HEK293 (cell line): ENCODE data around the gene ARHGEF12.
A peak's percentile ranks its signal among the peaks of the same experiment; 100 is the strongest.

Experiments used
- CTCF ChIA-PET: fragments of 350-600 bp; formaldehyde crosslinking; extraction: SDS; loops from one replicate; lab custom pipeline; 2021; ENCODE audit warnings: antibody characterized with exemption; lab: Yijun Ruan, JAX
- POLR2A ChIA-PET: fragments of 300-600 bp; formaldehyde crosslinking; extraction: SDS; loops from one replicate; lab custom pipeline; 2020; ENCODE audit warnings: antibody characterized with exemption, inconsistent platforms; lab: Yijun Ruan, JAX
- H3K27ac ChIP-seq: fragments of 200-500 bp; sonication (Bioruptor generic); 2 replicates; pipeline ENCODE4 v1.5.1; 2014; ENCODE audit warnings: low read depth, low read length, control low read depth, inconsistent platforms; ENCODE audit errors: extremely low read depth
- H3K36me3 ChIP-seq, 2 experiments: fragments of 200-500 bp in 1 of 2; sonication (Bioruptor generic) in 1 of 2; 1 replicate in 1 of 2; 2 replicates in 1 of 2; pipeline ENCODE4 v1.5.1; 2014 to 2017; ENCODE audit warnings: inconsistent platforms in 2 of 2, low read length in 2 of 2; ENCODE audit not compliant: control insufficient read depth in 2 of 2, insufficient read depth in 1 of 2
- H3K4me1 ChIP-seq: fragments of 200-500 bp; sonication (Bioruptor generic); 2 replicates; pipeline ENCODE4 v1.5.1; 2014; ENCODE audit warnings: mild to moderate bottlenecking, low read length, inconsistent platforms; ENCODE audit not compliant: control insufficient read depth, insufficient read depth
- H3K4me3 ChIP-seq: 2 replicates; pipeline ENCODE4 v1.5.1; 2011; ENCODE audit warnings: low read depth, mild to moderate bottlenecking, control low read depth, low read length, moderate library complexity
- H3K9me3 ChIP-seq: fragments of 200-500 bp; sonication (Bioruptor generic); 2 replicates; pipeline ENCODE4 v1.5.1; 2014; ENCODE audit warnings: low read depth, low read length, inconsistent platforms; ENCODE audit not compliant: control insufficient read depth, insufficient read depth
- BCL11B ChIP-seq: fragments of 450-650 bp; formaldehyde crosslinking; IDR thresholded peaks from 2 replicates; pipeline ENCODE4 v1.5.1; 2016; ENCODE audit warnings: low read depth, missing biosample characterization, missing genetic modification characterization
- FEZF1 ChIP-seq: fragments of 450-650 bp; formaldehyde crosslinking; IDR thresholded peaks from 2 replicates; pipeline ENCODE4 v1.5.1; 2016; ENCODE audit warnings: missing biosample characterization, missing genetic modification characterization
- GLI2 ChIP-seq: fragments of 450-650 bp; formaldehyde crosslinking; IDR thresholded peaks from 2 replicates; pipeline ENCODE4; 2017; ENCODE audit warnings: missing biosample characterization, missing genetic modification characterization, low read depth, borderline replicate concordance
- KLF10 ChIP-seq: fragments of 450-650 bp; IDR thresholded peaks from 2 replicates; pipeline ENCODE4 v1.5.1; 2018; ENCODE audit warnings: missing biosample characterization, mild to moderate bottlenecking, missing genetic modification characterization
- MYNN ChIP-seq: fragments of 450-650 bp; formaldehyde crosslinking; IDR thresholded peaks from 2 replicates; pipeline ENCODE4 v1.5.1; 2016; ENCODE audit warnings: missing biosample characterization, missing genetic modification characterization, borderline replicate concordance
- OSR2 ChIP-seq: fragments of 450-650 bp; formaldehyde crosslinking; IDR thresholded peaks from 2 replicates; pipeline ENCODE4 v1.5.1; 2016; ENCODE audit warnings: missing biosample characterization, missing genetic modification characterization
- PRDM1 ChIP-seq: fragments of 450-650 bp; formaldehyde crosslinking; IDR thresholded peaks from 2 replicates; pipeline ENCODE4; 2016; ENCODE audit warnings: missing biosample characterization, missing genetic modification characterization
- SCRT1 ChIP-seq: fragments of 450-650 bp; formaldehyde crosslinking; IDR thresholded peaks from 2 replicates; pipeline ENCODE4 v1.5.1; 2016; ENCODE audit warnings: missing biosample characterization, missing genetic modification characterization, borderline replicate concordance
- SCRT2 ChIP-seq: fragments of 450-650 bp; formaldehyde crosslinking; IDR thresholded peaks from 2 replicates; pipeline ENCODE4 v1.5.1; 2016; ENCODE audit warnings: missing biosample characterization, missing genetic modification characterization
- ZNF10 ChIP-seq: fragments of 450-650 bp; formaldehyde crosslinking; IDR thresholded peaks from 2 replicates; pipeline ENCODE4 v1.5.1; 2017; ENCODE audit warnings: missing biosample characterization, missing genetic modification characterization
- ZNF133 ChIP-seq: fragments of 450-650 bp; formaldehyde crosslinking; IDR thresholded peaks from 2 replicates; pipeline ENCODE4 v1.5.1; 2016; ENCODE audit warnings: missing biosample characterization, missing genetic modification characterization
- ZNF146 ChIP-seq: fragments of 450-650 bp; formaldehyde crosslinking; IDR thresholded peaks from 2 replicates; pipeline ENCODE4 v1.5.1; 2016; ENCODE audit warnings: missing biosample characterization, missing genetic modification characterization
- ZNF366 ChIP-seq: fragments of 450-650 bp; formaldehyde crosslinking; conservative IDR thresholded peaks from 2 replicates; pipeline ENCODE4 v1.5.1; 2016; ENCODE audit warnings: missing biosample characterization, missing genetic modification characterization
- ZNF473 ChIP-seq: fragments of 450-650 bp; formaldehyde crosslinking; IDR thresholded peaks from 2 replicates; pipeline ENCODE4 v1.5.1; 2017; ENCODE audit warnings: missing biosample characterization, missing genetic modification characterization
- ZNF514 ChIP-seq: fragments of 450-650 bp; formaldehyde crosslinking; IDR thresholded peaks from 2 replicates; pipeline ENCODE4 v1.5.1; 2016; ENCODE audit warnings: missing biosample characterization, missing genetic modification characterization
- ZNF571 ChIP-seq: fragments of 450-650 bp; formaldehyde crosslinking; IDR thresholded peaks from 2 replicates; pipeline ENCODE4 v1.5.0; 2017; ENCODE audit warnings: missing biosample characterization, missing genetic modification characterization
- ZSCAN16 ChIP-seq: fragments of 450-650 bp; formaldehyde crosslinking; IDR thresholded peaks from 2 replicates; pipeline ENCODE4 v1.5.1; 2016; ENCODE audit warnings: missing biosample characterization, missing genetic modification characterization
- ZSCAN30 ChIP-seq: fragments of 450-650 bp; IDR thresholded peaks from 2 replicates; pipeline ENCODE4 v1.5.1; 2018; ENCODE audit warnings: missing biosample characterization, mild to moderate bottlenecking, missing genetic modification characterization, moderate library complexity
- TF ChIP-seq, protein P1 (sequence below): fragments of 450-650 bp; formaldehyde crosslinking; IDR thresholded peaks from 2 replicates; pipeline ENCODE4 v1.5.1; 2016; ENCODE audit warnings: missing biosample characterization, missing genetic modification characterization
- TF ChIP-seq, protein P2 (sequence below): fragments of 450-650 bp; formaldehyde crosslinking; IDR thresholded peaks from 2 replicates; pipeline ENCODE4 v1.5.1; 2017; ENCODE audit warnings: missing biosample characterization, missing genetic modification characterization
- TF ChIP-seq, protein P3 (sequence below): fragments of 450-650 bp; formaldehyde crosslinking; IDR thresholded peaks from 2 replicates; pipeline ENCODE4 v1.5.1; 2016; ENCODE audit warnings: missing biosample characterization, missing genetic modification characterization
- TF ChIP-seq, protein P4 (sequence below): fragments of 450-650 bp; formaldehyde crosslinking; IDR thresholded peaks from 2 replicates; pipeline ENCODE4 v1.5.1; 2017; ENCODE audit warnings: missing biosample characterization, missing genetic modification characterization
- TF ChIP-seq, protein P5 (sequence below): fragments of 450-650 bp; formaldehyde crosslinking; IDR thresholded peaks from 2 replicates; pipeline ENCODE4 v1.5.1; 2016; ENCODE audit warnings: missing biosample characterization, missing genetic modification characterization

Gene ARHGEF12

DNA sequence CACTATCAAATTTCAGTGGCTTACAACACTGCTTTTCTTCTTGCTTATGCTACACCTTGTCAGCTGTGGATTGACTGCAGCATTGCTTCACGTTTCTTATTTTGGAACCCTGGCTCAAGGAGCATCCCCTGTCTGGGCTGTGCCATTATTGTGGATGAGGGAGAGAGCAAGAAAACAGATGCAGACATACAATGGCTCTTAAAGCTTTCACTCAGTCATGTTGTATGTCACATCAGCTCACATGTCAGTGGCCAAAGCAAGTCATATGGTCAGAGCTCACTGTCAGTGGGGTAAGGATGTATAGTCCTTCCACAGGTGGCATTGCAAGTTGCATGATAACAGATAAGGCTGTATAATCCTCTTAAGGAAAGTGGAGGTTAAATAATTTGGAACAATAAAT, 10.0 kb downstream of the ARHGEF12 start:
- H3K4me3 ChIP-seq: no peak overlapping the region
- H3K27ac ChIP-seq: no peak overlapping the region
- POLR2A ChIA-PET: interaction anchor here (1.0 to 1.2 kb wide), 2 partner anchors 10 to 11 kb away, joined by 4 to 5 read pairs; partner anchors contain the start of gene ARHGEF12
- no peaks in the 10 kb centered on the region for H3K9me3 ChIP-seq
- CTCF ChIA-PET: interaction anchor here (0.6 to 1.6 kb wide), 2 partner anchors 11 to 12 kb away, joined by 3 to 5 read pairs; no protein-coding TSS in a partner anchor
- H3K4me1 ChIP-seq: peaks cover 6% of the 10 kb centered on the region
- TF ChIP-seq ZNF133: no peak
- TF ChIP-seq ZNF571 (tag by site-specific recombination): no peak
- no peak for TF ChIP-seq ZNF473 (tag by site-specific recombination)
- peak; percentile 7; the same call in 1 of the 2 replicates for TF ChIP-seq OSR2 (tag by site-specific recombination)
- TF ChIP-seq ZNF514 (tag by site-specific recombination): no peak
- 0 out of 2 replicates have a peak, but pooled peaks have one; percentile 21 for TF ChIP-seq PRDM1 (tag by site-specific recombination)
- TF ChIP-seq SCRT1 (tag by site-specific recombination): peak; percentile 64
- TF ChIP-seq, protein P1, sequence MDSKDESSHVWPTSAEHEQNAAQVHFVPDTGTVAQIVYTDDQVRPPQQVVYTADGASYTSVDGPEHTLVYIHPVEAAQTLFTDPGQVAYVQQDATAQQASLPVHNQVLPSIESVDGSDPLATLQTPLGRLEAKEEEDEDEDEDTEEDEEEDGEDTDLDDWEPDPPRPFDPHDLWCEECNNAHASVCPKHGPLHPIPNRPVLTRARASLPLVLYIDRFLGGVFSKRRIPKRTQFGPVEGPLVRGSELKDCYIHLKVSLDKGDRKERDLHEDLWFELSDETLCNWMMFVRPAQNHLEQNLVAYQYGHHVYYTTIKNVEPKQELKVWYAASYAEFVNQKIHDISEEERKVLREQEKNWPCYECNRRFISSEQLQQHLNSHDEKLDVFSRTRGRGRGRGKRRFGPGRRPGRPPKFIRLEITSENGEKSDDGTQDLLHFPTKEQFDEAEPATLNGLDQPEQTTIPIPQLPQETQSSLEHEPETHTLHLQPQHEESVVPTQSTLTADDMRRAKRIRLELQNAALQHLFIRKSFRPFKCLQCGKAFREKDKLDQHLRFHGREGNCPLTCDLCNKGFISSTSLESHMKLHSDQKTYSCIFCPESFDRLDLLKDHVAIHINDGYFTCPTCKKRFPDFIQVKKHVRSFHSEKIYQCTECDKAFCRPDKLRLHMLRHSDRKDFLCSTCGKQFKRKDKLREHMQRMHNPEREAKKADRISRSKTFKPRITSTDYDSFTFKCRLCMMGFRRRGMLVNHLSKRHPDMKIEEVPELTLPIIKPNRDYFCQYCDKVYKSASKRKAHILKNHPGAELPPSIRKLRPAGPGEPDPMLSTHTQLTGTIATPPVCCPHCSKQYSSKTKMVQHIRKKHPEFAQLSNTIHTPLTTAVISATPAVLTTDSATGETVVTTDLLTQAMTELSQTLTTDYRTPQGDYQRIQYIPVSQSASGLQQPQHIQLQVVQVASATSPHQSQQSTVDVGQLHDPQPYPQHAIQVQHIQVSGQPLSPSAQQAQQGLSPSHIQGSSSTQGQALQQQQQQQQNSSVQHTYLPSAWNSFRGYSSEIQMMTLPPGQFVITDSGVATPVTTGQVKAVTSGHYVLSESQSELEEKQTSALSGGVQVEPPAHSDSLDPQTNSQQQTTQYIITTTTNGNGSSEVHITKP (tag by site-specific recombination): peak; percentile 90
- peak; percentile 83 for TF ChIP-seq SCRT2 (tag by site-specific recombination)
- H3K36me3 ChIP-seq: no peaks in the 10 kb centered on the region

DNA sequence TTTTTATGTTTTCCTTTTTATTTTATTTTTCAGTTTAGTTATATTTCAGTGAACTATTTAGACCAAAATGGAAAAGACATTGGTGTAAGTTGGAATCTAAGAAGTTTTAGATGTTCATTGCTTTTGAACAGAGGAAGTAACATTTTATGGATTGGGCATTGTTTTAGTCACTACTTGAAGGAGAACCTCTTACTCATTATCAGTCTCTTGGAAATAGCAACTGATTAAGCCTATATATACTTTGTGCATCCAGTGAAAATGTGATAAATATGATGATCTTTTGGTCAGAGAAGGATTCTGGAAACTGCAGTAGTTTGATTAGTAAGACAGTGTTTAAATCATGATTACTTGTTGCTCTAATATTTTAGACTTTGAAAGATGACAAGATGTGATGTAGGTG, 14.4 kb downstream of the ARHGEF12 start:
- H3K9me3 ChIP-seq: no peaks in the 10 kb centered on the region
- H3K36me3 ChIP-seq: no peaks in the 10 kb centered on the region
- POLR2A ChIA-PET: interaction anchor here (1.3 kb wide), 1 partner anchor 9 kb away, joined by 3 read pairs; no protein-coding TSS in a partner anchor
- H3K27ac ChIP-seq: no peak overlapping the region
- H3K4me1 ChIP-seq: peaks cover 14% of the 10 kb centered on the region
- CTCF ChIA-PET: interaction anchor here (1.2 kb wide), 1 partner anchor 79 kb away, joined by 4 read pairs; no protein-coding TSS in a partner anchor
- H3K4me3 ChIP-seq: no peak overlapping the region
- TF ChIP-seq ZSCAN30 (tag by site-specific recombination): no peak
- 0 out of 2 replicates have a peak, but pooled peaks have one; percentile 35 for TF ChIP-seq ZNF366 (tag by site-specific recombination)
- no peak for TF ChIP-seq MYNN
- TF ChIP-seq SCRT2 (tag by site-specific recombination): peak; percentile 44; the same call in 1 of the 2 replicates
- no peak for TF ChIP-seq ZNF514 (tag by site-specific recombination)
- no peak for TF ChIP-seq ZNF146 (tag by site-specific recombination)
- TF ChIP-seq, protein P2, sequence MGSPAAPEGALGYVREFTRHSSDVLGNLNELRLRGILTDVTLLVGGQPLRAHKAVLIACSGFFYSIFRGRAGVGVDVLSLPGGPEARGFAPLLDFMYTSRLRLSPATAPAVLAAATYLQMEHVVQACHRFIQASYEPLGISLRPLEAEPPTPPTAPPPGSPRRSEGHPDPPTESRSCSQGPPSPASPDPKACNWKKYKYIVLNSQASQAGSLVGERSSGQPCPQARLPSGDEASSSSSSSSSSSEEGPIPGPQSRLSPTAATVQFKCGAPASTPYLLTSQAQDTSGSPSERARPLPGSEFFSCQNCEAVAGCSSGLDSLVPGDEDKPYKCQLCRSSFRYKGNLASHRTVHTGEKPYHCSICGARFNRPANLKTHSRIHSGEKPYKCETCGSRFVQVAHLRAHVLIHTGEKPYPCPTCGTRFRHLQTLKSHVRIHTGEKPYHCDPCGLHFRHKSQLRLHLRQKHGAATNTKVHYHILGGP (tag by site-specific recombination): no peak
- TF ChIP-seq ZNF10 (tag by site-specific recombination): peak; percentile 96

DNA sequence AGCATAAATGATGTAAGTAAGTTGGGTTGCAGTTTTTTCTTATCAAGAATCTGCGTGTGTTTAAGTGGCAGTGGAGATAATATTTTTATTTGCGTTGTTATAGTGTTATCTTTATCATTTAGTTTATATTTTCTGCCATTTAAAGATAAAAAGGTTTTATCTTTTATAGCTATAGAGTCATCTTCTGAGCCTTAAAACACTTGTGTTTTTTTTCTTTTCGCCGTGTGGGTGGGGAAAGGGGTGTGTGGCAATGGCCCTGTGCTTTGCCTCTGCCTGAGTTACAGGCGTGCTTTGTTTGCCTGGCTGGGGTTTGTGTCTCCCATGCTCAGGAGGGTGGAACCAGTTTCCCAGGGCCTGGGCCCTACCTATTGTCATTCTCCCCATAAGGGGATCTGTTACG, 16.2 kb downstream of the ARHGEF12 start:
- H3K9me3 ChIP-seq: no peaks in the 10 kb centered on the region
- POLR2A ChIA-PET: no interaction called here
- no peaks in the 10 kb centered on the region for H3K36me3 ChIP-seq
- H3K4me1 ChIP-seq: peaks cover 12% of the 10 kb centered on the region
- CTCF ChIA-PET: no interaction called here
- H3K4me3 ChIP-seq: no peak overlapping the region
- no peak overlapping the region; the same call in 1 of the 2 replicates for H3K27ac ChIP-seq
- TF ChIP-seq GLI2 (tag by site-specific recombination) (peak; percentile 53; the same call in 1 of the 2 replicates), ZNF366 (tag by site-specific recombination) (no peak), ZSCAN16 (tag by site-specific recombination) (no peak), KLF10 (tag by site-specific recombination) (peak; percentile 69), BCL11B (tag by site-specific recombination) (0 out of 2 replicates have a peak, but pooled peaks have one; percentile 50), FEZF1 (tag by site-specific recombination) (peak; percentile 80), OSR2 (tag by site-specific recombination) (peak; percentile 69; the same call in 1 of the 2 replicates)
- TF ChIP-seq, protein P3, sequence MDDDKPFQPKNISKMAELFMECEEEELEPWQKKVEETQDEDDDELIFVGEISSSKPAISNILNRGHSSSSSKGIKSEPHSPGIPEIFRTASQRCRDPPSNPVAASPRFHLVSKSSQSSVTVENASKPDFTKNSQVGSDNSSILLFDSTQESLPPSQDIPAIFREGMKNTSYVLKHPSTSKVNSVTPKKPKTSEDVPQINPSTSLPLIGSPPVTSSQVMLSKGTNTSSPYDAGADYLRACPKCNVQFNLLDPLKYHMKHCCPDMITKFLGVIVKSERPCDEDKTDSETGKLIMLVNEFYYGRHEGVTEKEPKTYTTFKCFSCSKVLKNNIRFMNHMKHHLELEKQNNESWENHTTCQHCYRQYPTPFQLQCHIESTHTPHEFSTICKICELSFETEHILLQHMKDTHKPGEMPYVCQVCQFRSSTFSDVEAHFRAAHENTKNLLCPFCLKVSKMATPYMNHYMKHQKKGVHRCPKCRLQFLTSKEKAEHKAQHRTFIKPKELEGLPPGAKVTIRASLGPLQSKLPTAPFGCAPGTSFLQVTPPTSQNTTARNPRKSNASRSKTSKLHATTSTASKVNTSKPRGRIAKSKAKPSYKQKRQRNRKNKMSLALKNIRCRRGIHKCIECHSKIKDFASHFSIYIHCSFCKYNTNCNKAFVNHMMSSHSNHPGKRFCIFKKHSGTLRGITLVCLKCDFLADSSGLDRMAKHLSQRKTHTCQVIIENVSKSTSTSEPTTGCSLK (tag by site-specific recombination): no peak
- TF ChIP-seq, protein P4, sequence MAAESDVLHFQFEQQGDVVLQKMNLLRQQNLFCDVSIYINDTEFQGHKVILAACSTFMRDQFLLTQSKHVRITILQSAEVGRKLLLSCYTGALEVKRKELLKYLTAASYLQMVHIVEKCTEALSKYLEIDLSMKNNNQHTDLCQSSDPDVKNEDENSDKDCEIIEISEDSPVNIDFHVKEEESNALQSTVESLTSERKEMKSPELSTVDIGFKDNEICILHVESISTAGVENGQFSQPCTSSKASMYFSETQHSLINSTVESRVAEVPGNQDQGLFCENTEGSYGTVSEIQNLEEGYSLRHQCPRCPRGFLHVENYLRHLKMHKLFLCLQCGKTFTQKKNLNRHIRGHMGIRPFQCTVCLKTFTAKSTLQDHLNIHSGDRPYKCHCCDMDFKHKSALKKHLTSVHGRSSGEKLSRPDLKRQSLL: no peak
- TF ChIP-seq, protein P5, sequence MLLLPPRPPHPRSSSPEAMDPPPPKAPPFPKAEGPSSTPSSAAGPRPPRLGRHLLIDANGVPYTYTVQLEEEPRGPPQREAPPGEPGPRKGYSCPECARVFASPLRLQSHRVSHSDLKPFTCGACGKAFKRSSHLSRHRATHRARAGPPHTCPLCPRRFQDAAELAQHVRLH (tag by site-specific recombination): 0 out of 2 replicates have a peak, but pooled peaks have one; percentile 33
